GM12878 (cell line): Measurements from ENCODE around the gene FRMD3. TPM values are rescaled to one million over a fixed set of nuclear protein-coding genes. Genes with fewer than 3 reads are reported as not detected.

Experiments used
- ATAC-seq: fragments of 200-7000 bp; cut with Tn5 transposase; 3 replicates; pipeline ENCODE4 v1.9.1; 2020; ENCODE audit warnings: mild to moderate bottlenecking, moderate library complexity
- BruUV-seq: library from RNA; stranded (reverse); fragments of 400-500 nt; replicated peaks from 2 replicates; lab custom pipeline; 2021; lab: Mats Ljungman, UMichigan
- CTCF ChIA-PET: fragments of 300-600 bp; sonication (Branson Sonifier 250); formaldehyde crosslinking; extraction: SDS; loops from one replicate; lab custom pipeline; 2021; ENCODE audit warnings: inconsistent platforms; lab: Yijun Ruan, JAX
- POLR2A ChIA-PET: fragments of 350-600 bp; formaldehyde crosslinking; extraction: SDS; loops from one replicate; lab custom pipeline; 2021; ENCODE audit warnings: inconsistent platforms; lab: Charles Lee
- RAD21 ChIA-PET: fragments of 300-600 bp; sonication (Branson Sonifier 250); formaldehyde crosslinking; loops from one replicate; lab custom pipeline; 2023; ENCODE audit warnings: antibody characterized with exemption; ENCODE audit not compliant: unreplicated experiment; lab: Charles Lee
- SMC1A ChIA-PET: fragments of 300-600 bp; sonication (Branson Sonifier 250); formaldehyde crosslinking; loops from one replicate; lab custom pipeline; 2023; ENCODE audit not compliant: unreplicated experiment, uncharacterized antibody; lab: Charles Lee
- DNase-seq: peaks from one replicate; pipeline ENCODE4 v3.0.0-alpha.2; 2011; ENCODE audit warnings: low read depth, low spot score
- FAIRE-seq: peaks from 3 replicates; lab custom pipeline; 2011; peaks lifted over from hg19 to GRCh38; lab: Jason Lieb, UNC
- H2AFZ ChIP-seq: 2 replicates; pipeline ENCODE4 v1.6.0; 2011; ENCODE audit warnings: low read depth, low read length, control low read depth; ENCODE audit not compliant: control insufficient read depth
- H3K27ac ChIP-seq: 2 replicates; pipeline ENCODE4 v1.5.1; 2011; ENCODE audit warnings: control low read depth; ENCODE audit not compliant: control insufficient read depth, insufficient read depth
- H3K27me3 ChIP-seq, 2 experiments: replicated peaks in 1 of 2; 2 replicates each; pipeline versions ENCODE4 v1.6.0 to v1.6.1; 2011; ENCODE audit warnings: low read length in 1 of 2; ENCODE audit not compliant: control insufficient read depth in 2 of 2, insufficient read depth in 2 of 2
- H3K36me3 ChIP-seq, 2 experiments: 2 replicates each; pipeline ENCODE4 v1.5.1; 2011; ENCODE audit warnings: low read length in 1 of 2; ENCODE audit not compliant: control insufficient read depth in 2 of 2, insufficient read depth in 2 of 2
- H3K4me1 ChIP-seq: 2 replicates; pipeline ENCODE4 v1.6.1; 2011; ENCODE audit warnings: mild to moderate bottlenecking, low read length, moderate library complexity, mixed read lengths; ENCODE audit not compliant: control insufficient read depth, insufficient read depth
- H3K4me2 ChIP-seq: 2 replicates; pipeline ENCODE4 v1.6.0; 2011; ENCODE audit warnings: control low read depth; ENCODE audit not compliant: control insufficient read depth, insufficient read depth
- H3K4me3 ChIP-seq: fragments of 200-600 bp; sonication (generic); 2 replicates; pipeline ENCODE4 v1.5.1; 2016
- H3K79me2 ChIP-seq: 2 replicates; pipeline ENCODE4 v1.6.0; 2011; ENCODE audit warnings: low read length; ENCODE audit not compliant: control insufficient read depth, insufficient read depth
- H3K9ac ChIP-seq: 2 replicates; pipeline ENCODE4 v1.8.0; 2011; ENCODE audit warnings: low read length, control low read depth, mixed read lengths; ENCODE audit not compliant: control insufficient read depth, insufficient read depth
- H3K9me3 ChIP-seq: replicated peaks from 3 replicates; pipeline ENCODE4 v1.5.1; 2011; ENCODE audit warnings: mild to moderate bottlenecking, low read length; ENCODE audit not compliant: control insufficient read depth, insufficient read depth
- H4K20me1 ChIP-seq: 2 replicates; pipeline ENCODE4 v1.6.0; 2011; ENCODE audit not compliant: control insufficient read depth, insufficient read depth
- BRCA1 ChIP-seq: IDR thresholded peaks from 2 replicates; pipeline ENCODE4 v1.6.1; 2011; ENCODE audit warnings: low read depth, low read length, improper control_type of control experiment
- CBX3 ChIP-seq: fragments of 200-600 bp; sonication (generic); IDR thresholded peaks from 2 replicates; pipeline ENCODE4 v1.6.1; 2016; ENCODE audit warnings: low read depth, borderline replicate concordance
- CREB1 ChIP-seq: IDR thresholded peaks from 2 replicates; pipeline ENCODE4 v1.6.1; 2012; ENCODE audit warnings: low read depth, mild to moderate bottlenecking, inconsistent platforms
- HDAC2 ChIP-seq: fragments of 200-600 bp; sonication (generic); IDR thresholded peaks from 2 replicates; pipeline ENCODE4 v1.6.1; 2017
- HDAC6 ChIP-seq: fragments of 200-600 bp; sonication (generic); IDR thresholded peaks from one replicate; pipeline ENCODE4 v1.8.0; 2017; ENCODE audit warnings: antibody characterized with exemption; ENCODE audit not compliant: unreplicated experiment
- JUNB ChIP-seq: IDR thresholded peaks from 2 replicates; pipeline ENCODE4 v1.6.1; 2016; ENCODE audit warnings: antibody characterized with exemption, mild to moderate bottlenecking
- NFIC ChIP-seq: IDR thresholded peaks from 2 replicates; pipeline ENCODE4 v1.6.1; 2012; ENCODE audit warnings: low read depth, mild to moderate bottlenecking, inconsistent platforms, low read length, moderate library complexity
- NR2C2 ChIP-seq: IDR thresholded peaks from 2 replicates; pipeline ENCODE4 v1.6.1; 2011; ENCODE audit warnings: borderline replicate concordance, low read depth; ENCODE audit not compliant: control insufficient read depth, insufficient read length
- NR2F1 ChIP-seq: fragments of 450-650 bp; conservative IDR thresholded peaks from 2 replicates; pipeline ENCODE4 v1.6.1; 2017; ENCODE audit warnings: mild to moderate bottlenecking
- POLR2AphosphoS2 ChIP-seq: IDR thresholded peaks from 2 replicates; pipeline ENCODE4 v1.6.1; 2011; ENCODE audit warnings: low read depth, mild to moderate bottlenecking, low read length, improper control_type of control experiment, moderate library complexity
- RAD21 ChIP-seq: IDR thresholded peaks from 2 replicates; pipeline ENCODE4 v1.6.1; 2011; ENCODE audit warnings: mild to moderate bottlenecking, low read depth, low read length, moderate library complexity; ENCODE audit not compliant: insufficient read depth
- RUNX3 ChIP-seq: IDR thresholded peaks from 2 replicates; pipeline ENCODE4 v1.6.1; 2012; ENCODE audit warnings: low read length, inconsistent platforms
- SMAD1 ChIP-seq: fragments of 450-650 bp; IDR thresholded peaks from 2 replicates; pipeline ENCODE4 v1.6.1; 2018; ENCODE audit warnings: mild to moderate bottlenecking, low read depth; ENCODE audit not compliant: partially characterized antibody
- STAT1 ChIP-seq: fragments of 450-650 bp; conservative IDR thresholded peaks from 2 replicates; pipeline ENCODE4 v1.6.1; 2014; ENCODE audit warnings: antibody characterized with exemption, mild to moderate bottlenecking
- YY1 ChIP-seq: IDR thresholded peaks from 2 replicates; pipeline ENCODE4 v1.6.1; 2011; ENCODE audit warnings: low read depth, mild to moderate bottlenecking, low read length
- ZNF274 ChIP-seq: IDR thresholded peaks from one replicate; pipeline ENCODE4 v1.8.0; 2011; ENCODE audit not compliant: insufficient read length, insufficient read depth
- WGBS: methylation state at CpG from one replicate; pipeline ENCODE4 v1.1.6; 2016; ENCODE audit warnings: low lambda C conversion rate; ENCODE audit not compliant: insufficient replicate concordance, insufficient coverage; ENCODE audit errors: missing lambda C conversion rate; 5-methylcytosine and 5-hydroxymethylcytosine counted together
- in situ Hi-C: fragments of 300-500 bp; cut with MboI; formaldehyde crosslinking; loops from 9 replicates; pipeline ENCODE4 v1.14.3; 2018; ENCODE audit warnings: mixed read lengths
- intact Hi-C: fragments of 100-400 bp; cut with micrococcal nuclease; formaldehyde crosslinking; loops from one replicate; pipeline ENCODE4 v1.14.2; 2022; ENCODE audit not compliant: unreplicated experiment
- polyA plus RNA-seq, 11 experiments: library from polyadenylated mRNA; depleted of rRNA in 4 of 11; unstranded in 6 of 11; stranded (reverse) in 5 of 11; fragments of >200 nt; fragmentation: Nextera tagmentation in 4 of 11; fragmentation: Illumina TruSeq in 1 of 11; extraction: Ambion mirVana in 4 of 11; extraction: Trizol in 1 of 11; gene quantifications; 1 replicate in 1 of 11; 2 replicates in 10 of 11; pipeline versions ENCODE4 v1.2.1 to v1.2.3, GENCODE V29; 2011 to 2016; ENCODE audit warnings: inconsistent platforms in 2 of 11, missing spikeins in 2 of 11, low read depth in 1 of 11
- total RNA-seq, 4 experiments: library from RNA; depleted of rRNA in 3 of 4; stranded (reverse); fragments of >200 nt in 3 of 4; fragmentation: Illumina TruSeq in 1 of 4; extraction: Trizol in 1 of 4; gene quantifications; 2 replicates each; pipeline versions ENCODE4 v1.2.1 to v1.2.3, GENCODE V29; 2013 to 2021
- TF ChIP-seq, protein P1 (sequence below): IDR thresholded peaks from 2 replicates; pipeline ENCODE4 v1.6.1; 2012; ENCODE audit warnings: low read length, inconsistent platforms
- TF ChIP-seq, protein P2 (sequence below): IDR thresholded peaks from 2 replicates; pipeline ENCODE4 v1.6.1; 2011; ENCODE audit warnings: low read depth, low read length, improper control_type of control experiment, borderline replicate concordance
- TF ChIP-seq, protein P3 (sequence below): IDR thresholded peaks from 2 replicates; pipeline ENCODE4 v1.6.1; 2012; ENCODE audit warnings: low read depth, low read length, improper control_type of control experiment

FRMD3 gene
- total and polyA plus RNA-seq, 10 of the 15 experiments (the other 5 are each of a cell fraction or from before 2014, with no cell fraction given) = 0.04 to 0.68 (median 0.21) TPM; not detected in 1

DNA sequence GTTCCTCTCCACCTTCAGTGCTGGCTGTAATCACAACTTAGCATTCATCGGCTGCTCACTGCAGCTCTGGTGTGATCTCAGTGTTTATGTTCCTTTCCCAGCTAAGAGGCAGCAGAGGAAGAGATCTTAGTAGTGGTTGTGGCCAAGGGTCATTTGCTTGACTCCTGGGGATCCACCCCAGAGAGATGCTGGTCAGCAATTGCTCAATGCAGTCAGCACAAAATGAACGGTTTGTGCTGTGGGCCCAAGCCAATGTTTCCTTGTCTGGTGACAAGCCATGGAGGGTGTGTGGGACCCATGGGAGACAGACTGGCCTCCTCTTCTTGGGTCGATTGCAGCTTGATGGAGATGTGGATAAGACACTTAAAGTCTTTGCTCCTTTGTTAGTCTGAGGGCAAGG is 16.1 kb upstream of the FRMD3 start:
- intact Hi-C loops (no loop called here), in situ Hi-C loops (no loop called here)
- no peaks in the 10 kb centered on the region; the same call in 2 of the 3 replicates for H3K9me3 ChIP-seq
- H3K27me3 ChIP-seq = no peaks in the 10 kb centered on the region
- SMC1A ChIA-PET = no interaction called here
- CTCF ChIA-PET = interaction anchor here (1.2 to 2.0 kb wide), 2 partner anchors 10 to 31 kb away, joined by 4 to 9 read pairs; no protein-coding TSS in a partner anchor
- H3K79me2 ChIP-seq = no peaks in the 10 kb centered on the region
- no peak for TF ChIP-seq JUNB
- no peak for TF ChIP-seq CREB1
- TF ChIP-seq HDAC6 = no peak
- TF ChIP-seq RUNX3 = no peak
- TF ChIP-seq STAT1 = no peak
- TF ChIP-seq, protein P1, sequence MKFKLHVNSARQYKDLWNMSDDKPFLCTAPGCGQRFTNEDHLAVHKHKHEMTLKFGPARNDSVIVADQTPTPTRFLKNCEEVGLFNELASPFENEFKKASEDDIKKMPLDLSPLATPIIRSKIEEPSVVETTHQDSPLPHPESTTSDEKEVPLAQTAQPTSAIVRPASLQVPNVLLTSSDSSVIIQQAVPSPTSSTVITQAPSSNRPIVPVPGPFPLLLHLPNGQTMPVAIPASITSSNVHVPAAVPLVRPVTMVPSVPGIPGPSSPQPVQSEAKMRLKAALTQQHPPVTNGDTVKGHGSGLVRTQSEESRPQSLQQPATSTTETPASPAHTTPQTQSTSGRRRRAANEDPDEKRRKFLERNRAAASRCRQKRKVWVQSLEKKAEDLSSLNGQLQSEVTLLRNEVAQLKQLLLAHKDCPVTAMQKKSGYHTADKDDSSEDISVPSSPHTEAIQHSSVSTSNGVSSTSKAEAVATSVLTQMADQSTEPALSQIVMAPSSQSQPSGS = no peak
- no peak for TF ChIP-seq ZNF274
- TF ChIP-seq, protein P2, sequence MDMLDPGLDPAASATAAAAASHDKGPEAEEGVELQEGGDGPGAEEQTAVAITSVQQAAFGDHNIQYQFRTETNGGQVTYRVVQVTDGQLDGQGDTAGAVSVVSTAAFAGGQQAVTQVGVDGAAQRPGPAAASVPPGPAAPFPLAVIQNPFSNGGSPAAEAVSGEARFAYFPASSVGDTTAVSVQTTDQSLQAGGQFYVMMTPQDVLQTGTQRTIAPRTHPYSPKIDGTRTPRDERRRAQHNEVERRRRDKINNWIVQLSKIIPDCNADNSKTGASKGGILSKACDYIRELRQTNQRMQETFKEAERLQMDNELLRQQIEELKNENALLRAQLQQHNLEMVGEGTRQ = no peak
- no peak for TF ChIP-seq NFIC
- TF ChIP-seq NR2F1 = no peak
- no peak for TF ChIP-seq CBX3
- TF ChIP-seq NR2C2 = no peak
- no peak for TF ChIP-seq HDAC2
- TF ChIP-seq, protein P3, sequence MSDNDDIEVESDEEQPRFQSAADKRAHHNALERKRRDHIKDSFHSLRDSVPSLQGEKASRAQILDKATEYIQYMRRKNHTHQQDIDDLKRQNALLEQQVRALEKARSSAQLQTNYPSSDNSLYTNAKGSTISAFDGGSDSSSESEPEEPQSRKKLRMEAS = no peak
- no peak for TF ChIP-seq SMAD1
- no peak for TF ChIP-seq POLR2AphosphoS2
- no peak for TF ChIP-seq YY1
- TF ChIP-seq BRCA1 = no peak
- TF ChIP-seq RAD21 = no peak
- no peak overlapping the region for H2AFZ ChIP-seq
- no peaks in the 10 kb centered on the region for H3K4me1 ChIP-seq
- no peak overlapping the region for H3K4me3 ChIP-seq
- H4K20me1 ChIP-seq = no peaks in the 10 kb centered on the region
- 38% methylated on average over 3 of the region's 3 CpGs for WGBS
- no peak for FAIRE-seq
- no peak overlapping the region for H3K9ac ChIP-seq
- no peak for ATAC-seq
- no peak overlapping the region for H3K27ac ChIP-seq
- no peak for DNase-seq
- RAD21 ChIA-PET = no interaction called here
- POLR2A ChIA-PET = no interaction called here
- H3K4me2 ChIP-seq = no peak overlapping the region
- H3K36me3 ChIP-seq = no peaks in the 10 kb centered on the region; a peak in 1 of 4 replicates
- no TSS peak for BruUV-seq
